Retinal pigment epithelial cell (primary cell): Measurements from ENCODE around the gene SPATA45.
"Not testable (repeated sequence)": the region's sequence is repeated elsewhere in the genome, so short reads cannot be mapped to it uniquely, and the experiment has no call there.

Experiments used
- DNase-seq: peaks from one replicate; pipeline ENCODE4 v3.0.0-alpha.2; 2010; ENCODE audit warnings: low read depth
- H3K4me3 ChIP-seq: 2 replicates; pipeline ENCODE4 v1.5.1; 2011; ENCODE audit warnings: mild to moderate bottlenecking, low read length, control low read depth, moderate library complexity
- TF ChIP-seq, protein P1 (sequence below): conservative IDR thresholded peaks from 2 replicates; pipeline ENCODE4 v1.5.1; 2011; ENCODE audit warnings: low read depth, low read length, control low read depth, inconsistent platforms

SPATA45 gene

GRCh38 chr1:212867192-212867591 lies 19.7 kb upstream of the SPATA45 start:
- no peak for DNase-seq
- TF ChIP-seq, protein P1, sequence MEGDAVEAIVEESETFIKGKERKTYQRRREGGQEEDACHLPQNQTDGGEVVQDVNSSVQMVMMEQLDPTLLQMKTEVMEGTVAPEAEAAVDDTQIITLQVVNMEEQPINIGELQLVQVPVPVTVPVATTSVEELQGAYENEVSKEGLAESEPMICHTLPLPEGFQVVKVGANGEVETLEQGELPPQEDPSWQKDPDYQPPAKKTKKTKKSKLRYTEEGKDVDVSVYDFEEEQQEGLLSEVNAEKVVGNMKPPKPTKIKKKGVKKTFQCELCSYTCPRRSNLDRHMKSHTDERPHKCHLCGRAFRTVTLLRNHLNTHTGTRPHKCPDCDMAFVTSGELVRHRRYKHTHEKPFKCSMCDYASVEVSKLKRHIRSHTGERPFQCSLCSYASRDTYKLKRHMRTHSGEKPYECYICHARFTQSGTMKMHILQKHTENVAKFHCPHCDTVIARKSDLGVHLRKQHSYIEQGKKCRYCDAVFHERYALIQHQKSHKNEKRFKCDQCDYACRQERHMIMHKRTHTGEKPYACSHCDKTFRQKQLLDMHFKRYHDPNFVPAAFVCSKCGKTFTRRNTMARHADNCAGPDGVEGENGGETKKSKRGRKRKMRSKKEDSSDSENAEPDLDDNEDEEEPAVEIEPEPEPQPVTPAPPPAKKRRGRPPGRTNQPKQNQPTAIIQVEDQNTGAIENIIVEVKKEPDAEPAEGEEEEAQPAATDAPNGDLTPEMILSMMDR: no peak

DNA sequence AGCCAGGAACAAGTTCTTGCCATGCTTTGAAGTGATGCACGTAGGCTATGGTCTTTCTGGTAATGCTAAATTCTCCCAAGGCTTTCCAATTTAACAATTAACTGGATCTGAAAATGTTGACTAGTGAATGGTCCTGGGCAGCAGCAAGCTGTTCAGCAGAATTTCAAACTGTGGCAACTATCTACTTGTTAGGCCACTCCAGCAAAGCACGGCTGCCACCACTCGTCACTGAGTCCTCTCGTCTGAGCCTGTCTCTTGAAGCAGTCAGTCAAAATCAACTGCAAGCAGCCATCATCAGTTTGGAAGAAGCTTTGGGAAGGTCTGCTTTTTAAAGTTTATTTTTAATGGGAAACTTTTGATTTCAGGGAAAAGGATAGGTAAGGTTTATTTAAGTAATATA lies 16.8 kb upstream of the SPATA45 start:
- TF ChIP-seq, protein P1: no peak
- DNase-seq: no peak
- H3K4me3 ChIP-seq: no peak overlapping the region

More at GRCh38 chr1:212867192-212867591, 19.7 kb upstream of the SPATA45 start:
- no peak overlapping the region for H3K4me3 ChIP-seq

GRCh38 chr1:212863345-212863744 lies 15.9 kb upstream of the SPATA45 start:
- not testable (repeated sequence) for H3K4me3 ChIP-seq, DNase-seq

DNA sequence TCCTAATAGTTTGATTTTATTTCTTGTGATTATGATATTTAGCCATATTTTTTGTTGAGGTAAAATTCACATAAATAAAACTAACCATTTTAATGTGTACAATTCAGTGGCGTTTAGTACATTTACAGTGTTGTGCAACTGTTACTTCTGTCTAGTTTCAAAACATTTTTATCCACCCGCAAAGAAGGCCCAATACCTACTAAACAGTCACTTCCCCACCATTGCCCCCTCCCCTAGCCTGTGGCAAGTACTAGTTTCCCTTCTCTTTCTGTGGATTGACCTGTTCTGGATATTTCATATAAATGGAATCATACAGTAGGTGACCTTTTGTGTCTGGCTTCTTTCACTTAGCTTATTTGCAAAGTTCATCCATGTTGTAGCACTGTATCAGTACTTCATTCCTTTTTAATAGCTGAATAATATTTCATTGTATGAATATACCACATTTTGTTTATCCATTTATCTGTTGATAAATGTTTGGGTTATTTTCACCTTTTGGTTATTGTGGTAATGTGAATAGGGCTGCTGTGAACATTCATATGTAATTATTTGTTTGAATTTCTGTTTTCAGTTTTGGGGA lies 14.8 kb upstream of the SPATA45 start:
- DNase-seq: no peak
- no peak overlapping the region for H3K4me3 ChIP-seq
- TF ChIP-seq, protein P1: no peak

GRCh38 chr1:212860713-212861581 lies 13.5 kb upstream of the SPATA45 start:
- peak overlapping the region; percentile 20 for H3K4me3 ChIP-seq
- no peak for DNase-seq
- TF ChIP-seq, protein P1: no peak

GRCh38 chr1:212858461-212859265 lies 11.2 kb upstream of the SPATA45 start:
- DNase-seq: peak; percentile 5
- H3K4me3 ChIP-seq: peak overlapping the region; percentile 69
- TF ChIP-seq, protein P1: no peak

DNA sequence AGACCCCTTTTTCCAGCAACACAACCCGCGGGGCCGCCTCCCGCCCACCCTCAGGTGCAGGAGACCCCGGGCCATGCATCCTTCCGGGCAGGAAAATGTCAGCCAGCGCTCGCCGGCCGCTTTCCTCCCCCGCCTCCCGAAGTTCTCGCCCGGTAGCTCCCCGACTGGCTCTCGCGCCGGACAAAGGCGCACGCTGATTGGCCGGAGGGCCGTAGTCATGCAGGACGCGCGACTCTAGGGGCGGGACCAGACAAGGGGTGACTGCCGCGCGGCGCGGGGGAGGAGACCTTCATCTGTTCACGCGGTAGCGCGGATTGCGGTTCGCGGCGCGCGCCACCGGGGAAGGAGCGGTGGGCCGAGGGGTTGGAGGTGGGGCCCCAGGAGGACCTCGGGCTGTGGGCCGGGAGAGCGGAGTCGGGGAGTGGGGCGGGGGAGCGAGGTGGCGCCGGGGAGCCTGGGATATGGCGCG lies 10.6 kb upstream of the SPATA45 start, which contains the start of gene FLVCR1:
TSS of gene FLVCR1 (plus strand) at position 284 of the 469 bp plus-strand sequence. CDS start at position 462, 178 bp downstream.
- peak; percentile 86 for DNase-seq
- TF ChIP-seq, protein P1: no peak
- H3K4me3 ChIP-seq: peak within 1 kb of the TSS; percentile 69
